DOHH2 (cell line): ENCODE results near the gene LGALS7.
"Not testable (repeated sequence)": the region's sequence is repeated elsewhere in the genome, so short reads cannot be mapped to it uniquely, and the experiment has no call there.

Source experiments
- H3F3A ChIP-seq: fragments of 200-600 bp; sonication (generic), shearing (Covaris generic); 2 replicates; pipeline ENCODE4 v1.6.0; 2016; ENCODE audit warnings: antibody characterized with exemption, mild to moderate bottlenecking; ENCODE audit not compliant: control insufficient read depth, insufficient read depth
- H3K27ac ChIP-seq: fragments of 200-600 bp; sonication (generic); 2 replicates; pipeline ENCODE4 v1.5.1; 2014; ENCODE audit warnings: low read depth, mild to moderate bottlenecking, low read length, moderate library complexity
- H3K27me3 ChIP-seq: fragments of 200-600 bp; sonication (generic); 2 replicates; pipeline ENCODE4 v1.6.1; 2014; ENCODE audit warnings: mild to moderate bottlenecking, low read length, mixed read lengths; ENCODE audit not compliant: control insufficient read depth
- H3K36me3 ChIP-seq: fragments of 200-600 bp; sonication (generic); 2 replicates; pipeline ENCODE4 v1.6.1; 2014; ENCODE audit warnings: mild to moderate bottlenecking, low read length, moderate library complexity, mixed read lengths; ENCODE audit not compliant: control insufficient read depth
- H3K4me1 ChIP-seq: fragments of 200-600 bp; sonication (generic); 2 replicates; pipeline ENCODE4 v1.6.1; 2014; ENCODE audit warnings: mild to moderate bottlenecking, low read length, mixed read lengths; ENCODE audit not compliant: control insufficient read depth
- H3K4me2 ChIP-seq: fragments of 200-600 bp; sonication (generic); 2 replicates; pipeline ENCODE4 v1.6.0; 2014; ENCODE audit warnings: mild to moderate bottlenecking, low read length, moderate library complexity
- H3K4me3 ChIP-seq: fragments of 200-600 bp; sonication (generic); 2 replicates; pipeline ENCODE4 v1.5.1; 2014; ENCODE audit warnings: mild to moderate bottlenecking, low read length, mixed read lengths
- H3K79me2 ChIP-seq: fragments of 200-600 bp; sonication (generic); 2 replicates; pipeline ENCODE4 v1.6.1; 2014; ENCODE audit warnings: mild to moderate bottlenecking, low read length, mixed read lengths; ENCODE audit not compliant: control insufficient read depth
- H3K9me2 ChIP-seq: fragments of 200-600 bp; sonication (generic); replicated peaks from 2 replicates; pipeline ENCODE4 v1.6.1; 2014; ENCODE audit warnings: mild to moderate bottlenecking, low read length, mixed read lengths; ENCODE audit not compliant: control insufficient read depth
- H3K9me3 ChIP-seq: fragments of 200-600 bp; sonication (generic); 2 replicates; pipeline ENCODE4 v1.6.1; 2014; ENCODE audit warnings: antibody characterized with exemption, low read length, mixed read lengths; ENCODE audit not compliant: control insufficient read depth, insufficient read depth
- H4K20me1 ChIP-seq: fragments of 200-600 bp; sonication (generic); 2 replicates; pipeline ENCODE4 v1.6.0; 2014; ENCODE audit warnings: low read depth, mild to moderate bottlenecking, antibody characterized with exemption, low read length, moderate library complexity; ENCODE audit not compliant: control insufficient read depth, insufficient read depth
- CTCF ChIP-seq: fragments of 200-600 bp; sonication (generic); IDR thresholded peaks from one replicate; pipeline ENCODE4 v1.5.1; 2014; ENCODE audit warnings: antibody characterized with exemption, mild to moderate bottlenecking, low read depth, low read length; ENCODE audit not compliant: poor library complexity, severe bottlenecking
- EZH2phosphoT487 ChIP-seq: fragments of 200-600 bp; sonication (generic); IDR thresholded peaks from 2 replicates; pipeline ENCODE4 v1.6.1; 2017; ENCODE audit warnings: borderline replicate concordance, mild to moderate bottlenecking, antibody characterized with exemption, low read length, moderate library complexity, mixed read lengths

Gene LGALS7

GRCh38 chr19:38808741-38809140, 35.4 kb upstream of the LGALS7 start:
- H3K4me2 ChIP-seq, result no peak overlapping the region
- H3K27me3 ChIP-seq, result no peaks in the 10 kb centered on the region
- H3K36me3 ChIP-seq, result no peaks in the 10 kb centered on the region
- TF ChIP-seq CTCF (no peak), EZH2phosphoT487 (no peak)
- H3K9me3 ChIP-seq, result no peaks in the 10 kb centered on the region
- H3K9me2 ChIP-seq, result no peaks in the 10 kb centered on the region
- no peaks in the 10 kb centered on the region for H4K20me1 ChIP-seq
- H3K4me3 ChIP-seq, result no peak overlapping the region
- H3K79me2 ChIP-seq, result no peaks in the 10 kb centered on the region
- no peaks in the 10 kb centered on the region for H3F3A ChIP-seq
- no peak overlapping the region for H3K27ac ChIP-seq
- peaks cover 15% of the 10 kb centered on the region for H3K4me1 ChIP-seq

GRCh38 chr19:38807374-38808098, 34.2 kb upstream of the LGALS7 start:
- not testable (repeated sequence) for H3K4me3 ChIP-seq, H3K4me2 ChIP-seq, H3K9me3 ChIP-seq, H3K9me2 ChIP-seq, H3K79me2 ChIP-seq, H3F3A ChIP-seq, H3K27ac ChIP-seq, H3K36me3 ChIP-seq, H3K27me3 ChIP-seq, H4K20me1 ChIP-seq
- peaks cover 15% of the 10 kb centered on the region for H3K4me1 ChIP-seq

- TF ChIP-seq CTCF, result no peak
These were observed 33.1 kb upstream of the LGALS7 start for GRCh38 chr19:38806371-38806770.

GRCh38 chr19:38805180-38805579, 31.9 kb upstream of the LGALS7 start:
- Histone ChIP-seq H4K20me1 (no peaks in the 10 kb centered on the region), H3F3A (no peaks in the 10 kb centered on the region), H3K9me2 (no peaks in the 10 kb centered on the region), H3K4me1 (peaks cover 15% of the 10 kb centered on the region), H3K79me2 (no peaks in the 10 kb centered on the region), H3K27me3 (no peaks in the 10 kb centered on the region), H3K4me2 (peak overlapping the region; percentile 30), H3K27ac (no peak overlapping the region), H3K9me3 (no peaks in the 10 kb centered on the region), H3K36me3 (no peaks in the 10 kb centered on the region), H3K4me3 (peak overlapping the region; percentile 15; the same call in 1 of the 2 replicates)
- TF ChIP-seq CTCF (no peak), EZH2phosphoT487 (no peak)

More at GRCh38 chr19:38806371-38806770, 33.1 kb upstream of the LGALS7 start:
- Histone ChIP-seq H3K4me2 (no peak overlapping the region), H3K36me3 (no peaks in the 10 kb centered on the region), H3K79me2 (no peaks in the 10 kb centered on the region), H3K9me3 (no peaks in the 10 kb centered on the region), H3K27ac (no peak overlapping the region), H3K4me1 (peaks cover 15% of the 10 kb centered on the region), H4K20me1 (no peaks in the 10 kb centered on the region), H3K9me2 (no peaks in the 10 kb centered on the region), H3K4me3 (no peak overlapping the region), H3K27me3 (no peaks in the 10 kb centered on the region), H3F3A (no peaks in the 10 kb centered on the region)
